ENCODE data around the gene PRM2.

Gene PRM2, protein sequence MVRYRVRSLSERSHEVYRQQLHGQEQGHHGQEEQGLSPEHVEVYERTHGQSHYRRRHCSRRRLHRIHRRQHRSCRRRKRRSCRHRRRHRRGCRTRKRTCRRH

DNA sequence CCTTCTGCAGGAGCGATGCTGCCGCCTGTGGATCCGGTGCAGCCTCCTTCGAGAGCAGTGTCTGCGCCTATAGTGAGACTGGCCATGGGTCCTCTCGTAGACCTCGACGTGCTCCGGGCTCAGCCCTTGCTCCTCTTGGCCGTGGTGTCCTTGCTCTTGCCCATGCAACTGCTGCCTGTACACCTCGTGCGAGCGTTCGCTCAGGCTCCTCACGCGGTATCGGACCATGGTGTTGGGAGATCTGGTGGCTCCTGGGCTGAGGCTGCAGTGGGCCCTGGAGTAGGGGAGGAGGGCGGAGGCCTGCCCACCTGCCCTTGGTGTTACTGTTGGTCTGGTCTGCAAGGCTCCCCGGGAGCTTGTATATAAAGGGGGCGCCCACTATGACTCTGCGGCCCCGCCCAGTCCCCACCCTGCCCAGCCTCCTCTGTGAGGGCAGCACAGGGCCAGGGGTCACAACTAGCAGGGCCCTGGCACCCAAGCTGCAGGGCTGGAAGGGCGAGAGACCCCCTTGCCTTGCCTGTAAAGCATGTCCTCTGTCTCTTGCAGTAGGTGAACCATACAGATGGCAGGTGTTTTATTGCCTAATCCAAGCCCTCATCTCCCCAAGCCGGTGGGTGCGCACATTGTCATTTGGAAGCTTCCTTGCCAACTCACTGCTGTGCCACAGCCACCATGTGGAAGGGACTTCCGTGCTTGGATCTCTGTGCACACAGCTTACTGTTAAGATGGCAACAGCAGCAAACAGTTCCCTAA, at the start of gene PRM2:
TSS of gene PRM2 (minus strand) at position 338 of the 753 bp plus-strand sequence. CDS start at position 228, 110 bp downstream.
- DNase-seq (ENCODE audit: low read depth in 3 of 3, low spot score in 1 of 3): no peak

DNA sequence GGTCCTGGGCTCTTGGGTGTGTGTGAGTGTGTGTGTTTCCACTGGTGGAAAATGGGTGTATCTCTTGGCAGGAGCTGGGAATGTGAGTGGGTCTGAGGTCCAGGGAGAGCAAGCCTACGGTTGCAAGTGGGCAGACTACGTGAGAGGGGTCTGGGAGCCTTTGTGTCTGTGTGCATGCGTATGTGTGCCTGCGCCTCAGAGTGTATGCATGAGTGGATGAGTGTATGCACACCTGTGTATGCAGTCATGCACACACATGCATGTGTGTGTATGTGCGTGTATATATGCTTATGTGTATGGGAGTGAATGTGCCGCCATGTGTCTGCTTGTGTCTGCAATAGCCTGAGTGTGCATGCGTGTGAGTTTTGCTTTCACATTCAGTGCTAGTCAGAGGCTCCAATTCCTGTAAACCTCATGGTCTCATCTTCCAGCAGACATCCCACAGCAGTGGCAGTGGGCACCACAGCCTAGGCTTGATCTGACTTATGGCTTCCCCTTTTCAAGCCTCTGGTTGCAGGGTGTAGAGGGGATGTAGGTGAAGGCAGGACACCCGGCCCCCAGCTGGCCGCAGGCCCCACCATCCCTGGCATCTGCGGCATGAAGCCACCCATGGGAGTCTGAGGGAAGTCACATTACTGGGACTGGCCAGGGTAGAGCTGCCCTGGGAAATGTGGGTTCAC, 49.3 kb upstream of the PRM2 start:
- DNase-seq (ENCODE audit: low read depth in 3 of 3, low spot score in 1 of 3): no peak

GRCh38 chr16:11323551-11324336, 47.5 kb upstream of the PRM2 start:
- no peak for DNase-seq (ENCODE audit: low read depth in 3 of 3, low spot score in 1 of 3)

DNA sequence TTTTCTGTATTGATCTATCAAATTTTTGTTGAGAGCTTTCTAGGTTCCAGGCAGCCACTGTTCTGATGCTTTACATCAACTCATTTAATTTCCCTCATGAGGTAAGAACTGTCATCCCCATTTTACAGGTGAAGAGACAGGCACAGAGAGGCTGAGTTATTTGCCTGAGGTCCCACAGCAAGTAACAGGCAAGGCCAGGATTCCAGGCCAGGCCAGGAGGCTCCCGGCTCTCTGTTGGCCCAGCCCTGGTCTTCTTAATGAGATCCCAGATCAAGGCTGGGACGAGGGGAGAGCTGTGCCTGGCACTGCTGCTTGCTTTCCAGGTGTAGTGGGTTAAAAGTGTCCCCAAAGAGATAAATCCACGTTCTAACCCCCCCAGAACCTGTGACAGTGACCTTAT, 46.5 kb upstream of the PRM2 start:
- DNase-seq (ENCODE audit: low read depth in 3 of 3, low spot score in 1 of 3): no peak

- no peak for DNase-seq (ENCODE audit: low read depth in 3 of 3, low spot score in 1 of 3)
Measured at GRCh38 chr16:11321662-11322061, 45.4 kb upstream of the PRM2 start.

DNA sequence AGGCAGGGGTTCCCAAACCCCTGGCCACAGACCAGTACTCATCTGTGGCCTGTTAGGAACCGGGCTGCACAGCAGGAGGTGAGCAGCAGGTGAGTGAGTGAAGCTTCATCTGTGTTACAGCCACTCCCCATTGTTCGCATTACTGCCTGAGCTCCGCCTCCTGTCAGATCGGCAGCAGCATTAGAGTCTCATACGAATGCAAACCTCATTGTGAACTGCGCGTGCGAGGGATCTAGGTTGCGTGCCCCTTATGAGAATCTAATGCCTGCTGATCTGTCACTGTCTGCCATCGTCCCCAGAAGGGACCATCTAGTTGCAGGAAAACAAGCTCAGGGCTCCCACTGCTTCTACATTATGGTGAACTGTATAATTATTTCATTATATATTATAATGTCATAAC, 43.9 kb upstream of the PRM2 start:
- DNase-seq (ENCODE audit: low read depth in 3 of 3, low spot score in 1 of 3): no peak

- DNase-seq (ENCODE audit: low read depth in 3 of 3, low spot score in 1 of 3): no peak
Measured at GRCh38 chr16:11319529-11320146, 43.4 kb upstream of the PRM2 start.

DNA sequence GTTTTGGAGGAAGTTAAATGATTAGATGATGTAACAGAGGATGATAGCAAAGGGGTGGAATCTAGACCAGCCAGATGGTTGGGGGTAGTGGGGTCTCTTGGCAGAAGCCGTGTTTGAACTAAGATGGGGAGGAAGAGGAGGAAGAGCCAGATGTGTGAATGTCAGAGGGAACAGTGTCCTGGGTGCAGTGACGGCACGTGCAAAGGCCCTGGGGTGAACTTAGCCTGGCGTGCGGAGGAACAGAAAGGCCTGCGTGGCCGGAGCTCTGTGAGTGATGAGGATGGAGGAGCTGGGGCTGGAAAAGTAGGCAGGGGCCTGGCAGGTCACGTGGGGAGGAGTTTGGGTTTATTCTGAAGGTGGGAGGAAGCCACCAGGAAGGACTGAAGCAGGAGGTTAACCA, 42.5 kb upstream of the PRM2 start:
- DNase-seq (ENCODE audit: low read depth in 3 of 3, low spot score in 1 of 3): no peak

DNA sequence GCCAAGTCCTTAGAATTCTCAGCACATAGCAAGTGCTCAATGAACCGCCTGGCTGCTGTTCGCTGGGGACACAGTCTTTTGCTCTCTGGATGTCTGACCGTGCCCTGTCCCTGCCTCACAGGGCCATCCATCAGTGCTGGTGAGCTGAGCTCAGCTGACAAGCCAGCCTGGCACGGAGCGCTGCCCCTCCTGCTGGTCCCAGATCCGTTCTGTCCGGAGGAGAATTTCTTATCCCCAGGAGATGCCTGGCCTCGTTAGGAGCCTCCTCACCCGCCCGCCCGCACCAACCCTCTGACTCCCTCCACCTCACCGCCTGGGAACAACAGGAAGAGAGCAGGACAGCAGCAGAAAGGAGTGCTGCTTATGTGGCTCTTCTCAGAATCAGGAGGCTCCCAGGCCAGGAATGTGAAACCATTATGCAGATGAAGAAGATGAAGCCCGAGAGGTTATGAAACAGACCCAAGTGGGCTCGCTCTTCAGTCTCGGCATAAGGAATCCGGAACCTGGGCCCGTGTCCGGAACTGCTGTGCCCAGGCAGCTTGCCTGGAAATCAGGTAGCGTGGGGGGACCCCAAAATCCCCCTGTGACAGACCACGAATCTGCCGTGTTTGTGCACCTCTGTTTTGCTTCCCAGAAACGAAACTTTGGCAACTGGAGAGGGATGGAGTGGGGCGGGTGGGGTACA, 40.2 kb upstream of the PRM2 start:
- no peak for DNase-seq (ENCODE audit: low read depth in 3 of 3, low spot score in 1 of 3)

DNA sequence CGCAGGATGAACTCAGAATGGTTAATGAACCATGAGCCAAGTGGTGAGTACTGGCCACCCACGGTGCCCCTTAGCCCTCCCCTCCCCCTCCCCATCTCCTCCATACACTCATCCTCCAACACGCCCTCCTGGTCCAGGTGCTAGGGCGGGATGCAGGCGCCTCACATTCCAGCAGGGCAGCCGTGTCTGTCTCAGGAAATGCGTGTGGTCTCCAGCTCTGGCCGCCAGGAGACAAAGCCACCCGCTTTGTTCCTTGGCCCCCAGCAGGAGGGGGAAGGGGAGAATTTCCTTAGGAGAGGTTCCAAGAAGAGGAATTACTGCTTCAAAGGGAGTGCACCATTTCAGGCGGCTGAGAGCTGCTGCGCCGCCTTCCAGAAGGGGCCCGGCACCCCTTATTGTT, 39.2 kb upstream of the PRM2 start:
- DNase-seq (ENCODE audit: low read depth in 3 of 3, low spot score in 1 of 3): no peak

DNA sequence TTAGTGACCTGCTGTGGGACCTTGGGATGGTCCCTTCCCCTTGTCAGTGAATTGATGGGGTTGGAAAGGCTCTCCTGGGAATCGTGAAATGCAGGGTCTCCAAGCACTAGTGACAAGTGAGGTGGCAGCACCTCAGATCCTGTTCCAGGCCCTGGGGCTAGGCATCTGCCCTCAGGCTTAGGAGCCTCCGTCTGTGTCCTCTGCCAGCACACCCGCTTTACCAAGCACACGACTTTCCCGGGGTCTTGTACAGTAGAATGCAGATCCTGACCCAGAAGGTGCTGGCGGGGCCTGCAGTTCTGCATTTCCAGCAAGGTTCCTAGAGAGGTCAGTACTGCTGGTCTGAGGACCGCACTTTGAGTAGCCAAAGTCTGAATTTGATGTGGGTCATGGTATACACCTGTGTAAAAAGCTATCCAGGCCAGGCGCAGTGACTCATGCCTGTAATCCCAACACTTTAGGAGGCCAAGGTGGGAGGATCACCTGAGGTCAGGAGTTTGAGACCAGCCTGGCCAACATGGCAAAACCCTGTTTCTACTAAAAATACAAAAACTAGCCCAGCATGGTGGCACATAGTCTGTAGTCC, 38.1 kb upstream of the PRM2 start:
- no peak for DNase-seq (ENCODE audit: low read depth in 3 of 3, low spot score in 1 of 3)

- DNase-seq (ENCODE audit: low read depth in 3 of 3, low spot score in 1 of 3): no peak
Measured at GRCh38 chr16:11313493-11314308, 37.4 kb upstream of the PRM2 start.

GRCh38 chr16:11312718-11313492, 36.6 kb upstream of the PRM2 start:
- DNase-seq (ENCODE audit: low read depth in 3 of 3, low spot score in 1 of 3): no peak

DNA sequence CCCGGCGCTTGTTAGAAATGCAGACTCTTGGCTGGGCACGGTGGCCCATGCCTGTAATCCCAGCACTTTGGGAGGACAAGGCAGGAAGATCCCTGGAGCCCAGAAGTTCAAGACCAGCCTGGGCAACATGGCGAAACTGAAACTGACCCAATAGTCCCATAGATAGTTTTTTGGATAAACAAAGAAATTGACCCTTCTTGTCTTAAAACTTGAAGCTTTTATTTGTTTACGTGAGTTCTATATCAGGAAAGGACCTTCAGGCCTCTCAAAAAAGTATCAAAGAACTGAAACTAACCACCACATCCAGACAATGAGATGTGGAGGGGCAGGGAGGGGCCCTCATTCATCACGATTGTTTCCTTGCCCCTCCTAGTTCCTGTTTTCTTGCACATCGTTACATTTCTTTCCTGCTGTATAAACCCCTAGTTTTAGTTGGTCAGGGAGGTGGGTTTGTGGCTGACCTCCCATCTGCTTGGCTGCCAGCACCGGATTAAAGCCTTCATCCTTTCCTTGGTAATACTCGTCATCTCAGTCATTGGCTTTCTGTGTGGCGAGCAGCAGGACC, 34.8 kb upstream of the PRM2 start:
- no peak for DNase-seq (ENCODE audit: low read depth in 3 of 3, low spot score in 1 of 3)

GRCh38 chr16:11310634-11310977, 34.3 kb upstream of the PRM2 start:
- DNase-seq (ENCODE audit: low read depth in 3 of 3, low spot score in 1 of 3): no peak

GRCh38 chr16:11309895-11310633, 33.8 kb upstream of the PRM2 start:
- no peak for DNase-seq (ENCODE audit: low read depth in 3 of 3, low spot score in 1 of 3)

DNA sequence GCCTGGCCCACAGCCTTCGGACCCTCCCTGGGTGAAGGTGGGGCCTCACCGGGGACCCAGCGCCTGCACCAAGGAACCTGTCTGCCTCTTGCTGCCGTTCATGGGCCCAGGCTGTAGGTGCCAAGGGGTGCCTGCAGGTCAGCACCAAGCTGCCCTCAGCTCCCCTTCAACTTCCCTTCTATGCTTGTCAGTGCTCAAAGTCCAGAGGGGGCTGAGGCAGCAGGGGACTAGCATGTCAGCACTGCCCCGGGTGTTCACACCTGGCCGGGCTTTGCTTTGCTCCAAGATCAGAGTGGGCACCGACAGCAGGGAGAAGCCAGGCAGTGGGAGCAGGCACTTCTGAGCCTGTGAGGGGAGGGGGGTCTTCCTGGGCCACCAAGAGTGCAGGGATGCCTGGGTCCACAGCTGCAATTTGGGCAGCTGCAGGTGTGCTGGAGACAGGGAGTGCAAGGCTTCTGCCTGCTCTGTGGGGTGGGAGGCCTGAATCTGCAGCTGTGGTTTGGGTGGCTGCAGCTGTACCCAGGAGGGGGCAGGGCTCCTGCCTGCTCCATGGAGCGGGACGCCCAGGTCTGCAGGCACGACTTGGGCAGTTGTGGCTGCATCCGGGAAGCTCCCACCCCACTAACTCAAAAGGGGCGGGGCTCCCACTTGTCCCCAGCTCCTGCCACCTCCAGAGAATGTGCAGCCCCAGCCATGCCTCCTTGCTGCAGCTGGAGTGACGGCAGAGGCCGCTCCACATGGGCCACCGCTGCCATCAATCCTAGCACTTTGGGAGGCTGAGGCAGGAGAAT, 32.4 kb upstream of the PRM2 start:
- DNase-seq (ENCODE audit: low read depth in 3 of 3, low spot score in 1 of 3): no peak

Data from stimulated activated CD4-positive, alpha-beta T cell treated with anti-CD3 and anti-CD28 coated beads, TNF-alpha, amount 100 ng/mL, for 1 hour (primary cell).